NCI-H128 (cell line): ENCODE results near the gene DYNC2LI1.

Experiments
- DNase-seq: peaks from one replicate; lab custom pipeline; 2025; ENCODE audit not compliant: unreplicated experiment; lab: John Stamatoyannopoulos, UW

Gene DYNC2LI1

DNA sequence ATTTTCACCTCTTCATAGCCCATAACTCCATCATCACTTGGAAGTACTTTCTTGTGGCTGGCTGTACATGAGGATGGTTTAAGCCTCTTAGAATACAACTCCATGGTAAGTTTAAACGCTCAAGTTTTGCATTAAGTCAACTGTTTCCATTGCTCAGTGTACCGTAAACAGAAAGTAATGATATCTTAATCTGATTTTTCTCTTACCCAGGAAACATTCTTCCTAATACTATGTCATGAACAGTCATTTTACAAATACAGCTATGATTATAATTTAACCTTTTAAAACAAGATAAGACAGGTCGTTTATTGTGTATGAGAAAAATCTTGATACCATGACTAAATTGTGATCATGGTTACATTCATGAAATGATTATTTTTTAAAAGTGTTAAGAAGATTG is 11.6 kb upstream of the DYNC2LI1 start:
- no peak for DNase-seq

GRCh38 chr2:43763091-43763490 is 10.7 kb upstream of the DYNC2LI1 start:
- no peak for DNase-seq

DNA sequence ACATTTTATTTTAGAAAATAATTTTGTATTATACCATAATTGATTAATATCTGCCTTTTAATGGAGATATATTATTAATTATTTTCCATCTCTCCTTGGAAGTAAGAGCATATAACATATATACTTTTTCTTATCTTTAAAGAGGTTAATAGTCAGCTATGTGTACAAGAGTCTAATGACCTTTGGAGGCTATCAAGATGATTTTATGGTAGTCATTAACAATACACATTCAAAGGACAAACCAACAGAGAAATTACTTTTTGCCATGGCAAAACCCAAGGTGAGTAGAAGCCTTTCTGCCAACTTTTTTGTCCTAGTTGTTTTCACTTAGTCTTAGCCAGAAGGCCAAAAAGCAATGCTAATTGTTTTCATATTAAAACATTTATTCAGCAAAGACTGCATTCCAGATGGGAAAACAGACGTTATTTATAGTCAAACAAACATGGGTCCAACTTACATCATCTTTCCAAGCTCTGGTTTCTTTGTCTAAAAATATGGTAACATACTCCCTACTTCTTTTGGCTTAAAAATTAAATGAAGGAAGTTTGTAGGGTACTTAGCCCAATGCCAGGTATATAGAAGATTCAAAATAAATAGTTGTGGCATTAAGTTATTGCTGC is 9.6 kb upstream of the DYNC2LI1 start:
- no peak for DNase-seq

DNA sequence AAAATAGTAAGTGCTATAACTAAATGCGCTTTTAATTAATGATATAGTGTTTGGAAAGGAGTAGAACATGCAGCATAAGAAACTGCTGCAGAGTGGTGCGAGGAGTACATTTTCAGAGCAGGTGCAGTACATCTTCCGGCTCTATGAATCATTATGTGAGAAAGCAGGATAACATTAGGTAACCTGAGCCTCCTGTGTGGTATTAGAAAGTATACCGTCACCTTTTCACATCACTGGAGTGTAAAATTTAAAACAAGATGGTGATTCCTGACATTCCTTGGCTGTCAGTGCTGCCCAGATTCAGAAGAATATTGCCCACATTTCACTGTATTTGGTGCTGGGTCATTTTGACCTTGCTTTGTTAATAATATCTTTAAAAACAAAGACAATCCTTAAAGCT is 7.8 kb upstream of the DYNC2LI1 start:
- no peak for DNase-seq

GRCh38 chr2:43774617-43775016 is 778 bp downstream of the DYNC2LI1 start:
- no peak for DNase-seq

GRCh38 chr2:43776324-43776723 is 2.5 kb downstream of the DYNC2LI1 start:
- no peak for DNase-seq

- no peak for DNase-seq
Measured at GRCh38 chr2:43777306-43777926, 3.6 kb downstream of the DYNC2LI1 start.

GRCh38 chr2:43778233-43778632 is 4.4 kb downstream of the DYNC2LI1 start:
- DNase-seq, result no peak

GRCh38 chr2:43787895-43788294 is 14.1 kb downstream of the DYNC2LI1 start:
- DNase-seq, result no peak

DNA sequence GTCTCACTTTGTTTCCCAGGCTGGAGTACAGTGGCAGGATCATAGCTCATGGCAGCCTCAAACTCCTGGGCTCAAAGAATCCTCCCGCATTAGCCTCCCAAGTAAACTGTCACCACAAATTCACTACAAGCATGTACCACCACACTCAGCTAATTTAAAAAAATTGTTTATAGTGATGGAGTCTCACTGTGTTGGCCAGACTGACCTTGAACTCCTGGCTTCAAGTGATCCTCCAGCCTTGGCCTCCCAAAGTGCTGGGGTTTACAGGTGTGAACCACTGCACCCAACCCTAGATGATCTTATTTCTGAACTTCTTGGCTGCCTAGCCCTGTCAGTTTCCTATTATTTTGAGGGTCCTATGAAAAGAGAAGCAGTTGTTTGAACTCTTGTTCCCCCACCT is 14.8 kb downstream of the DYNC2LI1 start:
- no peak for DNase-seq

- no peak for DNase-seq
Measured at GRCh38 chr2:43790147-43790546, 16.3 kb downstream of the DYNC2LI1 start.

- no peak for DNase-seq
Measured at GRCh38 chr2:43791035-43791765, 17.4 kb downstream of the DYNC2LI1 start.

GRCh38 chr2:43792653-43793052 is 18.8 kb downstream of the DYNC2LI1 start:
- no peak for DNase-seq

- DNase-seq, result no peak
Measured at GRCh38 chr2:43794956-43795355, 21.1 kb downstream of the DYNC2LI1 start.

DNA sequence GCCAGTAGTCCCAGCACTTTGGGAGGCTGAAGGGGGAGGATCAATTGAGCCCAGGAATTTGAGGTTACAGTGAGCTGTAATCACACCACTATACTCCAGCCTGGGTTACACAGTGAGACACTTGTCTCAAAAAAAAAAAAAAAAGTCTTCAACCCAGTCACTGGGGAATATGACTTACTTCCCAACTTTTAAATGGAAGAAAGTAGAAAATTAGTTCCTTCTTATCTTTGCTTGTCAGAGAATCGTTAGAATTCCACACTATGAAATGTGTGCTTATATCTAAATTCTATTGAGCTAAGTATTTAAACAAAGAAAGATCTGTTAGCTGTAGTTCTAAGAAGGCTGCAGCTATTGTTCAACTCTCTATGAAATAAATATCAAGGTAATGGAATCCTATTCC is 22.4 kb downstream of the DYNC2LI1 start:
- DNase-seq, result no peak

- no peak for DNase-seq
Measured at GRCh38 chr2:43798300-43798699, 24.5 kb downstream of the DYNC2LI1 start.

DNA sequence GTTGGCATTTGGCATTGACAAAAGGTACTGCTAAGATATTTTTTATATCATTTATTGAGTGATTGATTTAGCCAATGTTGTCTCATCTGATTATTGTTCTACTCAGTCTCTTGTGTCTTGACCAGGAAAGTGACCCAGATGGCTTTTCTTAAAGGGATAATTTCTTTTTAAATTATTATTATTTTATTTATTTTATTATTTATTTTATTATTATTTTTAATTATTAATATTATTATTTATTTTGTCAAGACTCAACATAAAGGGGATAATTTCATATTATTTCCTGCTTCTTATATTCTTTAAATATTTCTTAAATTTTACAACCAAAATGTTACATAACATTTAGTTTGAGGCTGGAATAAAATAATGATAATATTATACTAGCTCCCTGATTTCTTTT is 27.1 kb downstream of the DYNC2LI1 start:
- DNase-seq, result no peak

DNA sequence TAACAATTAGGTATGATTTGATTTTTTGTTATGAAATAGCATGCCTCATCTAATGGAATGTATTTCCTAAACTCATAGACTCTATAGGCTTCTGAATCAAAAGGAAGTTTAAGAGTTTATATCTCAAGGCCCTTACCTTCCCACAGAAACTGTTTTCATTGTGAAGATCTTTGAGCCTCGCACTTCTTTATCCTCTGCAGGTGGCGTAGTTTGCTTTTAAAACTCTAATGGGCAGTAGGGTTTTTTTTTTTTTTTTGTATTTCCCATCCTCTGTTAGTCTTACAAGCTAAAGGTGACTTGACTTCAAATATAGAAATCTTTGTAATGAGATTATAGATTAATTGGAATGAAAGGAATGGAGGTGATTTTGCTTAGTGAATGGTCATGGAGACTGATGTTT is 28.3 kb downstream of the DYNC2LI1 start:
- DNase-seq, result no peak

DNA sequence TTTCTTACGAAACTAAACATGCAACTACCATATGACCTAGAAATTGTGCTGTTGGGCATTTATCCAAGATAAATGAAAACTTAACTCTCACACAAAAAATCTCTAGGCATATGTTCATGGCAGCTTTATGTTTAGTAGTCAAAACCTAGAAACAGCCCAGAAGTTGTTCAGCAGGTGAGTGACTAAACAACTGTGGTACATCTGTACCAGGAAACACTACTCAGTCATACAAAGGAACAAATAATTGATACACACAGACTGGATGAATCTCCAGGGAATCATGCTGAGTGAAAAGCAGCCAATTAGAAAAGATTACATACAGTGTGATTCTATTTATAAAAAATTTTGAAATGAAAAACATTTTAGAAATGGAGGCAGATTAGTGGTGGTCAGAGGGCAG is 29.3 kb downstream of the DYNC2LI1 start:
- DNase-seq, result no peak

- DNase-seq, result no peak
Measured at GRCh38 chr2:43806719-43807031, 32.8 kb downstream of the DYNC2LI1 start.

GRCh38 chr2:43810452-43810851 is 36.6 kb downstream of the DYNC2LI1 start:
- no peak for DNase-seq

- DNase-seq, result no peak
Measured at GRCh38 chr2:43810888-43811287, 37.0 kb downstream of the DYNC2LI1 start.

GRCh38 chr2:43812006-43812405 is 38.2 kb downstream of the DYNC2LI1 start:
- DNase-seq, result no peak
